LoVo (cell line): Measurements from ENCODE around the gene MGAT3.

Source experiments
- DNase-seq: peaks from one replicate; pipeline ENCODE4 v3.0.0-alpha.2; 2016; ENCODE audit warnings: low spot score

The MGAT3 gene

DNA sequence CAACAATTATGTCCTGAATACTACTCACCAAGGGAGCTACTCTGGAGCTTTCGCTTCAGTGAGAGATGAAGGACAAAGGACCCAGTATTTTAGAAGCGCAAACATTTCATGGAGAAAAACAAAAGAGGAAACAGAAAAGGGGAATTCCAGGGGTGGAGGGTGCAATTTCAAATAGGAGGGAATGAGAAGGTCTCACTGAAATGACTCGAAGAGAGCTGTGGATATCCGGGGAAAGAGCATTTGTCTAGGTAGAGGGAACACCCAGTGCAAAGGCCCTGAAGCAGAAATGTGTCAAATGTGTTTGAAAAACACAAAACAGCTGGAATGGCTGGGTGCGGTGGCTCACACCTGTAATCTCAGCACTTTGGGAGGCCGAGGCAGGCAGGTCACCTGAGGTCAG is 73.3 kb downstream of the MGAT3 start:
- no peak for DNase-seq

DNA sequence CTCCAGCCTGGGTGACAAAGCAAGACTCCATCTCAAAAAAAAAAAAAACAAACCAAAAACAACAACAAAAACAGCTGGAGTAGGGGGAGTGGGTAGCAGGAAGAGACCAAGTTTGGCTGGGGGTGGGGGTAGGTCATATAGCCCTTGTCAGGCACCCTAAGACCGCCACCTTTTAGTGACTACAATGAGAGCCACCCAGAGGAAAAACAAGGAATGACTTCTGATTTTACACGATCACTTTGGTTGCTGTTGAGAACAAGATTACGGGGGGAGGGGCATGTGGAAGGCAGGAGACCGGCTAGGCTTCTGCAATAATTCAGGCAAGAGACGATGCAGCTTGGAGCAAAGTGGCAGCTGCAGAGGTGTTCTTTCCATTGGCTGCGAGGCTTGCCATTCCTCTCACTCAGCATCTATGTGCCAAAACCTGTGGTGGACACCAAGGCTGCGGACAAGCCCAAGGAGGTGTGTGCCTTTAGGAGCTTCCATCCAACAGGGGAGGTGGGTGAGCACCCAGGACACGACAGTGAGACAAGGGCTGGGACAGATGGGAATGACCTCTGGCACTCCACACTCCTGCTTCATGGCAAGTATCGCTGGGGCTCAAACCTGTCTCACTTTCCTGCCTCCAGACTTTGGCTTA is 74.0 kb downstream of the MGAT3 start:
- no peak for DNase-seq

DNA sequence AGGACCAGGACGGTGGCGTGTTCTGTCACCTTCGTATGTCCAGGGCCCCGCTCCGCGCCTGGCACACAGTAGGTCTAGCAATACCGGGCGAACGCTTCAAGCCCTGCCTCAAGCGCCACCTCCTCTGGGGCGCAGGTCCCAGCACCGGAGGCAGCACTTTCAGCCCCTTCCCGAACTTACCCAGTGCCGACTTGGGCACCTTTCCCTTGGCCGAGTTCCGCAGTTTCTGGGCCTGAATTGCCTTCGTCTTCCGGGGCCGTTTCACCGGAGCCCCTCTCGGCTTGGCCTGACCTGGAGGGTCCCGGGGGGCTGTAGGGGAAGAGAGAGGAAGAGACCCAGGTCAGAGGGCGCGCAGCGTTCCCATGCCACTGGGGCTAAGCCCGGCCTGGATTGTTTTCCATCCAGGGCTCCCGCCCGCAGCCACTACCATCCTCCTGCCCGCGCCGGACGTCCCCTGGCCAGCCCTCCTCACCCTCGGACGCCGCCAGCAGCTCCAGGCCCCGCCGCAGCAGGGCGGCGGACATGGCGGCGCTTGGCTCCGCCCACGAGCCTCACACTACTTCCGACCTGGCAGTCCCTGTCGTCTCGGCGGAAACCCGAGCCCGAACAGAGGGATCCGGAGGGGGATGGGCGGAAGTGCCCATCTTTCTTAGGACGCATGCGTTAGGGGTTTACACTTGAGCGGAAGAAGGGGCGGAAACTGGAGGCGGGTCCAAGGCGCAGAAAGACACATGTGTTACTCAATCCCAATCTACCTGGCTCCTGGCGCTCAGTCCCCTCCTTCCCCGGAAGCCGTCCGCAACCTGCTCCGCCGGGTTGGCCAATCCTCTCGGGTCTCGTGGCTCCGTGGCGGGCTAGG is 75.6 kb downstream of the MGAT3 start, which contains the start of gene RPS19BP1:
TSS of gene RPS19BP1 (minus strand) at position 534 of the 859 bp plus-strand sequence. CDS start at position 524, 10 bp downstream.
- DNase-seq = peak; percentile 100

DNA sequence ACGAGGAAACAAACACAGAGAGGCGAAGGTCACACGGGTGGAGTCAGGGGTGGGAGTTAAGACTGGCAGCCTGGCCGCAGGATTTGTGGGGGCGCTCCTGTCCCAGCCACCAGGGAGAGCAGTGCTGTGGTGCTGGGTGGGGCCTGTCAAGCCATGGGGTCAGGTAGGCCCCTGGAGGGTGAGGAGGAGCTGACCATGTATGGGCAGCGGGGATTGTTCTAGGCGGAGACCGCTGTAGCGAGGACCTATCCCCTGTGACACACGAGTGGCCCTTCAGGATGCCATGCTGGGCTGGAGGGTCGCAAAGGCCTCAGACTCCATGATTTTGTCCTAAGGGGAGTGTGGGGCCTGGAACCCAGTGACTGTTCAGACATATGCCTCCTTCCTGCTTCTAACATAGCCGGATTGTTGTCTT is 77.3 kb downstream of the MGAT3 start:
- no peak for DNase-seq

DNA sequence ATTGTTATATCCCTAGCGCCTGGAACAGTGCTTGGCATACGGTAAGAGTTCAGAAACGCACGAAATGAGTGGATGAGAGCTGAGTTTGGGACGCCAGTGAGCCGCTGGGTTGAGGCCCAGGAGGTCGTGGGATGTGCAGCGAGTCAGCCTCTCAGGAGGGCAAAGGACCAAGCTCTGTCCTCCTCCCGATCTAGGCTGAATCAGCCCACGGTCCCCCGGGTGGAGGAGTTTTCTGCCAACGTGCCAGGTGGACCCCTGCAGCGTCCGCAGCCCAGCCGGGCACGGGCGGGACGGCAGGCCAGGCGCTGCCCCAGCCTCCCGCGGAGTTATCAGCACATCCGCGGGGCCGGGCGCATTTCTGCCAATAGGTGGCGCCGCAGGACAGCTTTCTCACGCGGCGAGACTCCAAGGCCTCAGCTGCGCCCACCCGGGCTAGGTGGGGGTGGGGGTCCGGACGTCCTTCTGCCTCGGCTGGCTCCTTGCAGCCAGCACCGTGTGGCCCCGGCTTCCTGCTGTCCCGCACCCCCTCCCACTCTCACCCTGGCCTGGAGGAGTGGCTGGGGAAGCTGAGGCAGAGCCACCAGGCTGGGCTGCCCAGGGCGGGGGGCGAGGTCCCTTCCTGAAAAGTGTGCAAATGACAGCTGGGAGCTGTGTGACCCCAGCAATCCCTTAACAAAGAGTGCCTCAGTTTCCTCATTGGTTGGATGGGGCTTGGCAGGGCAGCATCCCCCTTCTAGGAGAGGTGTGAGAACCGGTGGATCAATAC is 78.0 kb downstream of the MGAT3 start:
- DNase-seq = peak; percentile 79

DNA sequence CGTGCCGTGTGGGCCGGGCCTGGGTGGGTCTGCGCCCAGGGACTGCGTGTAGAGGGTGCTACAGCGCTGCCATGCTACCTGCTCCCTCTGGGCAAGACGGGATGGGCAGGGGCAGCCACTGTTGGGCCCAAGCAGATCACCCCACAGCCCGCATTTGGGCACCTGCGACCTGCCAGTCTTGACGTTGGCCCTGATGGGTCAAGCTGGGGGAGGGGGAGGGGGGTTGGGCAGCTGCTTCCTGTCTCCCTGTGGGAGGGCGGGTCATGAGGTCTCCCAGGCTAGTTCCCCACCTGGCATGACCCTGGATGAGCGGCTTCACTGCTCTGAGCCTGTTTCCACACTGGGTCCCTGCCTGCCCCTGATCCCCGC is 78.5 kb downstream of the MGAT3 start:
- no peak for DNase-seq

DNA sequence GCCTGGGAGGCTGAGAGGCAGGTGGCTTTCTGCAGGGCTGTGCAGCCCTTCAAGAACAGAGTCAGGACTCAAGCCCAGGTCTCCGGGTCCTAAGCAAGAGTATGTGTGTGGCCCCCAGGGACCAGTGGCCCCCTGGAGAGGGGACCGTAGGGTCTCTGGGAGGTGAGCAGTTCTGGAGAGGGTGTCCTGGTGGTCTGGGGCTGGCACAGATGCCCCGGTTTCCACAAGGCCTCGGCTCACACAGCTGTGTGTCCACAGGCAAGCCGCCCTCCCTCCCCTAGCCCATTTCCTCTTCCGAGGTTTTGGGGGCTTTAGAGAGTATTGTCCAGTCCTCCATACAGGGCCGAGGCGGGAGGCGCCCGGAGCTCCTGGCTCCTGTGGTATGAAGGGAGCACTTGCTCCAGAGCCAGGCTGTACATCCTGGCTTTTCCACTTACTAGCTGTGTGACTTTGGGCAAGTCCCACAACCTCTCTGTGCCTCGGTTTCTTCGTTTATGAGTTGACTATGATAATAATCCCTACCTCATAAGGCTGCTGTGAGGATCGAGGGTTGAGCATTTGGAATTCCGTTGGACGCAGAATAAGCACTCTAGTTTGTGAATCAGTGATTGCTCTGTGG is 79.1 kb downstream of the MGAT3 start:
- DNase-seq = no peak

DNA sequence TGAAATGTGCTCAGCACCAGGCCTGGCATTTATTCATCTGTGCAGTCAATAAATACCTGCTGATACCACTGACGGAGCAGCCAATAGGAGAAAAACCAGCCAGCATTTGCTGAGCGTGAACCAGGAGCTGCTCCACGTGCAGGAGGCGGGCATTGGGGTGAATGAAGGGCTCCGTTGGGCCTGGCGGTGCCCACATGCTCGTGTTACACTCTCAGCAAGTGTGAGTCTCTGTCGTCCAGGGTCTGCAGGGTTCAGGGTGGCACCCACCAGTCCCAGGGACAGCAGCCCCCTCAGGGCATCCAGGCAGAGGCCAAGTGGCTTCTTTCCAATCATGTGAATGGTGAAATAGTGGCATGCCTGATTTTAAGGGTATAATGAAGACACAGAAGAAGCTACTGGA is 79.9 kb downstream of the MGAT3 start:
- no peak for DNase-seq

DNA sequence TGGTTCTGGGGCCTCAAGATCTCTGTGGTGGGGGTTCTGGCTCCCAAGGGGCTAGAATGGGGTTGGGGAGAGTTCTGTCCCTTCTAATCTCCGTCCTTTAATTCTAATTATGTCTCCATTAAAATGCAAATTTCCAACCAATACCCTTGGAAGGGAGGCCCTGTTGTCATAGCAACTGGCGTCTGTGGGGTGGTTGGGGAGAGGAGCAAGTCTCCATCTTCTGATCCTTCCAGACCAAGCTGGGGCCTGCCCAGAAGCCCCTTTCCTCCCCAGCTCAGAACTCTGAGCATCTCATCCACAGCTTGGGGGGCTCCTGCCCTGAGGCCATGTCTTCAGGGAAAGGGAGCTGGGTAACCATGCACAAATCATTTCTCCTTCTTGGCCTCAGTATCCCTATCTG is 81.2 kb downstream of the MGAT3 start:
- DNase-seq = no peak
